HG03064 (cell line): Measurements from ENCODE around the gene RPTOR.

Experiments
- ATAC-seq: cut with Tn5 transposase; IDR thresholded peaks from one replicate; pipeline ENCODE4 v1.9.1; 2021; ENCODE audit warnings: low read depth; ENCODE audit not compliant: unreplicated experiment

The RPTOR gene

GRCh38 chr17:80822021-80822699 lies 277.5 kb downstream of the RPTOR start:
- no peak for ATAC-seq

GRCh38 chr17:80822700-80823410 lies 278.2 kb downstream of the RPTOR start:
- no peak for ATAC-seq

DNA sequence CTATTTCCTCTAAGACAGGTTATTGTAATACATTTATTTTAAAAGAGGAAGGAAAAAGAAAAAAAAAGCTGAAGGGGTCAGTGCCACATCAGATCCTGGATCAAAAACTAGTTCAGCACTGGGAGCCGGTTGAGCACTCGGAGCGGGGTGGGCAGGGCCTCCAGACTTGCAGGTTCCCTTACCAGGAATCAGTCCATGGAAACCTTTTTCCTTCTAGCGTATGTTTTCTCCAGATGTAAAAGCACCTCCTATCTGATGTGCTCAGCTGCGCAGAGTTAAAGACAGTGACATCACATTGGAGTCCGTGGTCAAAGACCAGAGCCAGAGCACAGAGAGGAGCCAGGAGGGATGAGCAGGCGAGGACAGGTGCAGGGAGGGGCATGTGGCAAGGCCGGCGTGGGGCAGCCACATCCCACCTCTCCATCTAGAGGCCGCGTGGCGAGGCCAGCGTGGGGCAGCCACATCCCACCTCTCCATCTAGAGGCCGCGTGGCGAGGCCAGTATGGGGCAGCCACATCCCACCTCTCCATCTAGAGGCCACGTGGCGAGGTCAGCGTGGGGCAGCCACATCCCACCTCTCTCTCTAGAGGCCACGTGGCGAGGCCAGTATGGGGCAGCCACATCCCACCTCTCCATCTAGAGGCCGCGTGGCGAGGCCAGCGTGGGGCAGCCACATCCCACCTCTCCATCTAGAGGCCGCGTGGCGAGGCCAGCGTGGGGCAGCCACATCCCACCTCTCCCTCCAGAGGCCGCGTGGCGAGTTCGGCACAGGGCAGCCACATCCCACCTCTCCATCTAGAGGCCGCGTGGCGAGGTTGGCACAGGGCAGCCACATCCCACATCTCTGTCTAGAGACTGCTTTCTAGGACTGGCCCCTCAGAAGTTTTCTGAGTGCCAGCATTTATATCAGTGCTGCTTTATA lies 280.2 kb downstream of the RPTOR start:
- ATAC-seq: no peak

DNA sequence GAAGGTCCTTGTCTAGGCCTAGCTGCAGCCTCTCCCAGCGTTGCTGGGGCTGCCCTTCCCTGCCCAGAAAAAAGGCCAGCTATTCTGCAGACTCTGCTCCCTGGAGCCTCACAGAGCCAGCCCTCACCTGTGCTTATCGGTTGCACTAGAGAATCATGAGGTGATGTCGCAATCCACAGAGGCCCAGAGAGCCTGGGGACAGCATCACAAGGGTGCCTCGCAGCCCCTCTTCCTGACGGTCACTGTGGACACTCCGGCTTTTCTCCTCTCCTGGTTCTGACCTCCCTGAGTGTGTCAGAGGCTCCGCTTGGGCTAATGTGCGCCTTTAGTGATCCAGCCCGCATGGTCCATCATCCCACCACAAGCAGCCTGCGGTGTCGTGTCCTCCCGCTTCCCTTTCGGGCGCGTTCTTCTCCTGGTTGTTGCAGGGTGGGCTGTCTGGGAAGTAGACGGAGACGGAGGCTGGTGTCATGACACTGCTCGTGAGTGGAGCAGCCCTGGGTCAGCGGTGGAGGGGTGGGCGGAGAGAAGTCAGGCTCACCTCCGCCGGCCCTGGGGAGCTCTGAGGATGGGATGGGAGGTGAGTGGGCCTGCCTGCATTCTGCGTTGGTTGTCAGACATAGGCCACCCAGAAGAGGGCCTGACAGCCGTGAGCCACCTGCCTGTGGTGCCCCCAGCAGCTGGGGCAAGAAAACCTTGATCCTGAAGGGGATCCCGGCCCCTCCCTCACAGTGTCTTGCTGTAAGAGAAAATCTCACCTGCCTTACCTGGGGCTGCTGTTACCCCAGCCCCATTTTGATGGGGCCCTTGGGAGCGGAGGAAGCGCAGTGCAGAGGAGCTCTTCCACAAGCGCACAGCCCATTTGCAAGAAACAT lies 281.1 kb downstream of the RPTOR start:
- ATAC-seq: no peak

DNA sequence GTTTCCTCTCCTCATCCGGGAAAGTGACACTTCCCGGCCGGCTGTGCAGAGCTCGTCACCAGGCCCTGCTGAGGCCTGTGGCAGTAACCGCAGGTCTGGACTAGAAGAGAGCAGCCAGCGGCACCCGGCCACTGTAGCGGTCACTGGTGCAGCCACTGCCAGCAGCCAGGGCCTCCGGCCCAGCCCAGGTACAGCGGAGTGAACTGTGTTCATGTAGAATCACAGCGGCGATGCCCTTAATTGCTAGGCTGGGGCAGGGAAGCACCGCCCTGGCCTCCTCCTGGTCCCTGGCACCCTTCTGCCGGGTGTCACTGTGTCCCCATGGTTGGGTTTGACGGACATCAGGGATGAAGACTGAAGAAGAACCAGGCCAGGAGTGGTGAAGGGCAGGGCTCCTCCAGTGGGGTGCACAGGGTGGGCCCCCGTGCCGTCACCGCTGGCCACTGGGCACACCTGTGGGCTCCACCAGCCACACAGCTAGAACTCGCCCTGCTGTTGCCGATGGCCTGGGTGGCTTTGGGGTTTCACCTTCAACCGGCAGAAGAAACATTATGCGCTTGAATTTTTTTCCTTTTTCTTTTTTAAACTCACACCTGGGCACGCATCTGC lies 281.8 kb downstream of the RPTOR start:
- ATAC-seq: no peak

DNA sequence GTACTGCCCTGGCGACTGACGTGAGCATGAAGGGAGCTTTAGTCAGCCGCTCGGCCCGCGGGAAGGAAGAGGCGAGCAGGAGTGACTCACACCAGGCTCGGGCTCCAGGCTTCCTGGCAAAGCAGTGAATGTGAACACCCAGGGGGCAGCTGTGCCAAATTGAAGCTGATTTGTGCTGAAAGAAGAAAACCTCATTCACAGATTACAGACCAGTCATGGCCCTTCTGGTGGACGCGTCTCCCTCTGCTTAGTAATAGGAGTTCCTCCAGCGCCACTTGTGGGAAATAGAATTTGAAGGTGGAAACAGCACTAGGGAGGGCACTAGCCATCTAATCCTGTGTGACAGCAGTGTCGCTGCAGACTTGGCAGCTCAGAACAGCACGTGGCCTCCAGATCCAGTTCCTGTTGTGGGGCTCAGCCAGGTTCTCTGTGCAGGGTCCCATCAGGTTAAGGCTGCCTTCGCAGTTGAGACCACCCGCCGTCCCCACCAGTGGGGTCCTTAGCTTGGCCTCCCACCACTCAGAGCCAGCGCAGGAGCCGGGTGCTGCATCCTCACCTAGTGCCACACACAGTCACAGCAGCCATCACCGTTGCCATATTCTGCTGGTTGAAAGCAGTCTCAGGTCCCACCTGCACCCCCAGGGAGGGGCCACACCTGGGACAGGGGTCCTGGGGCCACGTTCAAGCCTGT lies 282.5 kb downstream of the RPTOR start:
- ATAC-seq: no peak

DNA sequence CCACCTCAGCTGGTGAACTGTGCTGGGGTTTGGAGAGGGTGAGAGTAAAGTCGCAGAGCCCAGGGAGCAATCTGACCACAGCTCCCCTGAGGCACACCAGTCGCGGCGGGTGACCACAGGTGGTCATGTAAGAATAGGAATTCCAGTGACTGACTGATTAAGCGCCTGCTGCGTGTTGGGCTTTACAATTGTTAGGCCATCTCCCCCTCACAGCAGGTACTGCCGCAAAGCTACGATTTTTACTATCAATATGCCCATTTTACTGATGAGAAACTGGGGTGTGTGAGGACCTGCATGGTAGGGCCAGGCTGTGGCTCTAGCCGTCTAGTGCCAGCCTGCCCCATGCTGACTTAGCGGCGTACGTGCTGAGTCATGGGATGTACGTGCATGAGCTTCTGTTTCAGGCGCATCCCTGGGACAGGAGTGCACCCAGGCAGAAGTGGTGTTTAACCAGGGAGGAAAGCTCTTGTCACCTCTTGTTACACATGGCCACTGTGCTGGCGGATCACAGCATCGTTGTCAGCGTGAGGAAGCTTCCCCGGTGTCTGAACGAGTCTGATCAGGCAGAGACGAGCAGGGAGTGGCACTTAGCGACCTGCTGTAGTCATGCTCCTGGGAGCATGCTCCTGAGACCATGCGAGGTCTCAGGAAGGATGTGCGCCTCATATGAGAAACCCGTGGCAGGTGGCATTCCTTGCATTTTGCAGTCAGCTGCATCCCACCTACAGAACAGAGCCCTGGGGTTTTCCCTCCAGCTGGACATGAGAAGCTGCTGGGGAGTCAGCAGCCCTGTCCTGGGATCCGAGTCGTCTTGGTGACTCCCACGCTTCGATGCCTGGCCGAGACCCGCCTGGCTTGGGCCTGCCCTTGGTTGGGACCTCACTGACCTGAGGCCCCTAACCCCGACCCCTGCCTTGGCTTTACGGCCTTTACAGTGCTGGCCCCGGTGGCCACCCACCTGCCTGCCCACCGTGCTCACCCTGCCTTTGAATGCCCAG lies 283.3 kb downstream of the RPTOR start:
- no peak for ATAC-seq

DNA sequence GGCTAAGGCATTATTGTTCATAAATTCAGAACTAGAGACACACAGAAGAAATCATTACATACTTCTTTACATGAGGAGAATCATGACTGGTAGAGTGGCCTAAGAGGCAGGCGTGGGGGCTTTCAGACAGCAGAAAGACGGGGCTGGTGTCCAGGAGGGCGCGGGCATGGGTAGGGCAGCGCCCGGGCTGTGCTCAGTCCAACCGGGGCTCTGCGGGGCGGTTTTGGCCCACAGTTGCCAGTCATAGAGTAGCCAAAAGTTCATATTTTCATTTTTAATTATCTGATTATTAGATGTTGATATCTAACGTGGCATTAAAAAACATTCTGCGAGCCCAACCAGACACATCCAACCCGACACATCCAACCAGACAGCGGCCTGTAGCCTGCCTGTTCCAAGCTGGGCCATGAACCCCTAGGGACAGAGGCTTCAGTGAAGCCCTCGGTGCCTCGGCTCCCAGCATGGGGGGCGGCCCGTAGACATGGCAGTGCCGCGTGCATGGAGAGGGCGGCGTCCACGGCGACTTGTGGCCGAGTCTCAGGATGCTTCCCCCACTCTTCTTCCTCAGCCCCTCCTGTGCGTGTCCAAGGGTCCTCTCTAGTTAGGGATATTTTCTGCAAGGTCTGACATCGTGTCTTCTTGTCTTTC lies 284.7 kb downstream of the RPTOR start:
- no peak for ATAC-seq

DNA sequence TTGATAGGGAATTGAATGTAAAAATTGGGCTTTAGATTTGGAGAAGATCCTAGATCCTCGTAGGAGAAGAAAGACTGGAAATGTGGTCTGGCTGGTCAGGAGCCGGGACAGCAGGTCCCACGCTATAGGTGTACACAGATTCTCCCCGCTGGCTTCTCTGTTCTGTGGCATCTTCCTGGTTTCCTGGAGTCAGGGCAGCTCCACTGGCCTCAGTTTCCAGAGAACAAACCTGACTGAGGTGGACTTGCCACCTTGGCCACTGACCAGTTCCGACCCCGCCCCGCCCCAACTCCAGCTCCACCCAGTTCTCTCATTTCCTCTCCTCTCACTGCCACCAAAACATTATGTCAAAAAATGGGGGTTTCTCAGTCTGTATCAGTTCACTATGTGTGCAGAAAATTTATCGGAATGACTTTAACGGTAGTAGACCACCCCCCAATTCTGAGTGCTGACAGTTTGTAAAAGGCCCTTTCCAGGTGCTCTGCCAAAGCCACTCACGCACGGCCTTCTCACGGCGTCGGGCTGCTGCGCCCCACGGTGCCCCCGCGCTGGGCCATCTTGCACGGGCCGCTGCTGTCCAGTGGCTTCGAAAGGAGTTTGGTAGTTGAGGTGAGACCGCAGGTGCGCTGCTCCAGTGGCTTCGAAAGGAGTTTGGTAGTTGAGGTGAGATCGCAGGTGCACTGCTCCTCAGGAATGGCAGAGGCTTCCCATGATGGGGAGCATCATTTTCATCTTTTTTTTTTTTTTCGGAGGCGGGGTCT lies 285.6 kb downstream of the RPTOR start:
- no peak for ATAC-seq

DNA sequence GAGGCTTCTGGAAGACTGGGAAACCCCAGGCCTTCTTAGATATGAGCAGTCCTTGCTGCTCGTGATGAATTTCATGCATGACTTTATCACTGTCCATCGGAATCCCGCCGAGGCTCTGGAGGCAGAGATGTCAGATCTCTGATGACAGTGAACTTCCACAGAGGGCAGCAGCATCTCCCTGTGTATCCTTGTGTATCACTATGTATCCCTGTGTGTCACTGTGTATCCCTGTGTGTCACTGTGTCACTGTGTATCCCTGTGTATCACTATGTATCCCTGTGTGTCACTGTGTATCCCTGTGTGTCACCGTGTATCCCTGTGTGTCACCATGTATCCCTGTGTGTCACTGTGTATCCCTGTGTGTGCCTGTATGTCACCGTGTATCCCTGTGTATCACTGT lies 286.9 kb downstream of the RPTOR start:
- no peak for ATAC-seq

GRCh38 chr17:80832266-80832676 lies 287.6 kb downstream of the RPTOR start:
- no peak for ATAC-seq

- ATAC-seq: peak; percentile 84
These were observed 288.4 kb downstream of the RPTOR start for GRCh38 chr17:80832888-80833583.

GRCh38 chr17:80833952-80834892 lies 289.6 kb downstream of the RPTOR start:
- no peak for ATAC-seq

DNA sequence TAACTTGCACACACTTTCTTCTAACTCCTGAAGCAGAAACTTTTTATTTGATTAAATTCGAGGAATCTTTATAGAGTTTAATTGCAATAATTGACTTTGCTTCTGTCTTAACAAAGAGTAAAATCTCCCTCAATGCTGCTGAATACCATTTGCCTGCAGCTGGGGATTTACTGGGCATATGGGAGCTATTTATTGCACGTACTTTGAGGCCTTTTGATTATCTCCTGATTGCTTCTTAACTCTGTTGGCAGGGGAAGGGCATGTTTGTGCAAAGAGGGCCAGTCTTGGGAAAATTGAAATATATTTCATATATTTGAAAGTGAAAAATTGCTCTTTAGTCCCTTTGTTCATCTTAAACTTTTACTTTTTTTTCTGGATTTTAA lies 290.2 kb downstream of the RPTOR start:
- ATAC-seq: no peak
